Activated naive CD4-positive, alpha-beta T cell treated with anti-CD3 and anti-CD28 coated beads, Interleukin-2, amount 10 ng/mL, durations not matched to agents 7 days and 5 days (primary cell): ENCODE measurements around the gene PPP1R12B.
A peak's percentile ranks its signal among the peaks of the same experiment; 100 is the strongest.

Experiments used
- CTCF ChIA-PET: fragments of 350-600 bp; sonication (Branson Sonifier 250); formaldehyde crosslinking; loops from one replicate; lab custom pipeline; 2021; ENCODE audit warnings: antibody characterized with exemption; lab: Charles Lee
- DNase-seq: peaks from one replicate; pipeline ENCODE4 v3.0.0-alpha.2; 2020
- H3K27ac Mint-ChIP-seq: one replicate; pipeline ENCODE4 v1.8.0; 2021; ENCODE audit warnings: mild to moderate bottlenecking, moderate library complexity, mixed read lengths
- H3K27me3 Mint-ChIP-seq: one replicate; pipeline ENCODE4 v1.8.0; 2021; ENCODE audit warnings: mild to moderate bottlenecking, mixed read lengths
- H3K36me3 Mint-ChIP-seq: one replicate; pipeline ENCODE4 v1.8.0; 2021; ENCODE audit warnings: mixed read lengths
- H3K4me1 Mint-ChIP-seq: one replicate; pipeline ENCODE4 v1.8.0; 2021; ENCODE audit warnings: mixed read lengths
- H3K4me3 Mint-ChIP-seq: one replicate; pipeline ENCODE4 v1.8.0; 2021; ENCODE audit warnings: mild to moderate bottlenecking, moderate library complexity, mixed read lengths
- H3K9me3 Mint-ChIP-seq: one replicate; pipeline ENCODE4 v1.8.0; 2021; ENCODE audit warnings: mixed read lengths

Gene PPP1R12B

DNA sequence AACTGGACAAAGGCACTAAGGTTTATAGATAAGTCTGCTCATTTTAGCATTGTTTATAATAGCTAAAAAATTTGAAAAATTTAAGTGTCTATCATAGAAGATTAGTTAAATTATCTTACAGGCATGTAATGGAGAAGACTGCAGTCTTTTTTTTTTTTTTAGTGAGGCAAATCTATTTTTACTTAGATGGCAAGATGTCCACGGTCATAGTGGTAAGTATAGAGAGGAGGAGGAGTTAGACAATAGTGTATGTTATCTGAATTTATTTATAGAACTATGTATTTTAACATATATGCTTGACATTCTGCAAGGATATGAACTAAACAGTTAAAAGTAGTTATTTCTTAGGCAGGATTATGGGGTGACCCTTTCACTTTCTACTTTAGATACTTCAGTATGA is 212.7 kb downstream of the PPP1R12B start:
- H3K4me1 Mint-ChIP-seq, result peaks cover 14% of the 10 kb centered on the region
- CTCF ChIA-PET, result interaction anchor here (0.6 to 1.5 kb wide), 4 partner anchors 10 to 608 kb away, joined by 3 to 7 read pairs (median 4); no protein-coding TSS in a partner anchor

DNA sequence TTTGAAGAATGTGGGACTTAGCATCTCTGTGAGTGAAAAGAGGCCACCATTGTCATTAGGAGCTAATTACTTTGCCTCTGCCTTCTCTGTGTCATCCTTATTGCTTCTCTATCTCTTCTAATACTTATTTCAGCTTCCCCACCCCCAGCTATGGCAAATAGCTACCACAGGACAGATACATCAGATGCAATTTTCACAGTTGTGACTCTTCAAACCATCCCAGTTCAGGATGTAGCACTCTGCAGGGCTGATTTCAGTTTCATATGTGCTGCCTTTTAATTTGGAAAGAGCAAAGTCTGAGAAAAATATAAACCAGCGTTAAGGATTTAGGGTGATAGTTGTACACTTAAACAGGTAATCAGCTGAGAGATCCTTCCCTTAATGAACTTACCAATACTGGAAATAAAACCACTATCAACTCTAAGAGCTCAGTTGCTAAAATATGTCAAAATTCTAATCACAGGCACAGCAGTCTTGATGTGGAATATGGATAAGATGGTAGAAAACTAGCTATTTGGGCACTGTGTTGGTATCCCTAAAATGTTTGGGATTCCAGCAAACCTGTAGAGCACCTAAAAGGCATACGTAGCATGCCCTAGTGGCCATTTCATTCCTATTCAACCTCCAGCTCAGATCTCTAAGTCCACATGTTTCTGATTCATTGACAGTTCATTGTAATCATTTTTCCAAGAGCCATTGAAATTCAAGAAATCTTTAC is 213.4 kb downstream of the PPP1R12B start:
- Mint-ChIP-seq H3K9me3 (no peaks in the 10 kb centered on the region), H3K27me3 (no peaks in the 10 kb centered on the region), H3K27ac (no peak overlapping the region), H3K4me3 (no peak overlapping the region), H3K36me3 (peaks cover 5% of the 10 kb centered on the region), H3K4me1 (peaks cover 16% of the 10 kb centered on the region)
- DNase-seq, result no peak
- CTCF ChIA-PET, result interaction anchor here (0.6 to 1.5 kb wide), 5 partner anchors 10 to 97 kb away, joined by 3 to 7 read pairs (median 3); no protein-coding TSS in a partner anchor

More for the DNA sequence above, 212.7 kb downstream of the PPP1R12B start:
- Mint-ChIP-seq H3K9me3 (no peaks in the 10 kb centered on the region), H3K36me3 (peaks cover 5% of the 10 kb centered on the region), H3K4me3 (no peak overlapping the region), H3K27me3 (no peaks in the 10 kb centered on the region), H3K27ac (no peak overlapping the region)
- no peak for DNase-seq

DNA sequence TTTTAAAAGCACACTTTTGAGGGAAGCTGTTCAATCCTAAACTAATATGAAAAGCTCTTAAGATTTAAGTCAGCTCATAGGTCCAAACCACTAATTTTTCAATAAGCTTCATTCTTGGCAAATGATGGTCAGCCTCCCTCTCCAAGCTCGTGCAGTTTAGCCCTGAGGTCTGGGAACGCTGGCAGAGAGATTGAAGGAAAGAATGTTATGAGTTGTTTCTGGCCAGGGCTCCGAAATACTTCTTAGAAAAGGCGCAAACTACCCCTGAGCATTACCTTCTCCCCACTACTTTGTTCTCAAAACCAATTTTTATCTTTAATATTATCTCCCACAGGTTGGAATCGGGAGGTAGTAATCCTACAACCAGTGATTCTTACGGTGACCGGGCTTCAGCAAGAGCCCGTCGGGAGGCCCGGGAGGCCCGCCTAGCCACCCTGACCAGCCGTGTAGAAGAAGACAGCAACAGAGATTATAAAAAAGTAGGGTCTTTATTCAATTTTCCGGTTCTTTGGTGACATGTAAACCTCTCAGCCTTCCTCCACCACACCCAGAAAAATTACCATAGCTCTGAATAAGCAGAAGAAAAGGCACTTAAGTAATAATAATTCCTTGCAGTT is 214.1 kb downstream of the PPP1R12B start:
- no peaks in the 10 kb centered on the region for H3K27me3 Mint-ChIP-seq
- CTCF ChIA-PET, result interaction anchor here (0.7 to 1.5 kb wide), 4 partner anchors 9 to 98 kb away, joined by 3 to 7 read pairs (median 4); no protein-coding TSS in a partner anchor
- peaks cover 16% of the 10 kb centered on the region for H3K4me1 Mint-ChIP-seq
- DNase-seq, result no peak
- H3K9me3 Mint-ChIP-seq, result no peaks in the 10 kb centered on the region
- H3K27ac Mint-ChIP-seq, result no peak overlapping the region
- H3K4me3 Mint-ChIP-seq, result no peak overlapping the region
- peaks cover 5% of the 10 kb centered on the region for H3K36me3 Mint-ChIP-seq

DNA sequence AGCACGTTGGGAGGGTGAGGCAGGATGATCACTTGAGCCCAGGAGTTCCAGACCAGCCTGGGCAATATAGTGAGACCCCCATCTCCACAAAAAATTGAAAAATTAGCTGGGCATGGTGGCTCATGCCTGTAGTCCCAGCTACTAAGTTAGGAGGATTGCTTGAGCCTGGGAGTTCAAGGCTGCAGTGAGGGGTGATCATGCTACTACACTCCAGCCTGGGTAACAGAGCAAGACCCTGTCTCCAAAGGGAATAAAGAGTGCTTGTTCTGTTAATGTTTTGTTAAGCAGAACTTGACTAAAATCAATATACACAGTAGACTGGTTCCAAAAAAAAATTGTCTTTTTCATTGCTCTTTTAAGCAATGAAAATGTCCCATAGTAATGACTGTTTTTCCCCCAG is 215.3 kb downstream of the PPP1R12B start:
- Mint-ChIP-seq H3K4me1 (peaks cover 16% of the 10 kb centered on the region), H3K9me3 (no peaks in the 10 kb centered on the region), H3K27ac (no peak overlapping the region), H3K36me3 (peaks cover 9% of the 10 kb centered on the region), H3K27me3 (no peaks in the 10 kb centered on the region), H3K4me3 (no peak overlapping the region)
- no peak for DNase-seq
- CTCF ChIA-PET, result interaction anchor here (0.8 kb wide), 1 partner anchor 11 kb away, joined by 3 read pairs; no protein-coding TSS in a partner anchor

DNA sequence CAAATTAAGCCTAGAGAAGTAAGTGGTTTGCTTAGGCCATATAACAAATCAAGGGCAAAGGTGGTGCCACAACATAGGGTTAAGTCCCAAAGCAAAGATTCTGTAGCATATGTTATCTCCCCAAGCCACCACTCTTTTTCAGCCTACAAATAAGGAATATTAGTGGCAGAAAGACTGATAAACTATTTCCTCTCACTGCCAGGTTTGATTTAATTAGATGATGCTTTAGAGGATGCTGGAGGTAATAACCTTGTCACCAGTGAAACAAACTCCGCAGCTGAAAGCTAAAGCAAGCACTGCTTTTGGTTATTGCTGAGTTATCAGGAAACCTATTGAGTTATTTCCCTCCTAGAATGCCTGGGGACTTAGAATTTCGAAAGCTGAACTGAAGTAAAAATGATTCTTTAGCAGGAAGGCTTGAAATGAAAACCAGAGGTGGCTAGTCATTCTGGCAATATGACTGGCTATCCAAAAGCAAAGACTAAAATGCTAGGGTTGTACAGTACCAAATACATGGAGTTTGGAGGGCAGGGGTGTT is 216.5 kb downstream of the PPP1R12B start:
- H3K4me1 Mint-ChIP-seq, result peaks cover 16% of the 10 kb centered on the region
- no peak overlapping the region for H3K4me3 Mint-ChIP-seq
- CTCF ChIA-PET, result no interaction called here
- peaks cover 9% of the 10 kb centered on the region for H3K36me3 Mint-ChIP-seq
- no peak for DNase-seq
- no peaks in the 10 kb centered on the region for H3K9me3 Mint-ChIP-seq
- H3K27me3 Mint-ChIP-seq, result no peaks in the 10 kb centered on the region
- H3K27ac Mint-ChIP-seq, result no peak overlapping the region

DNA sequence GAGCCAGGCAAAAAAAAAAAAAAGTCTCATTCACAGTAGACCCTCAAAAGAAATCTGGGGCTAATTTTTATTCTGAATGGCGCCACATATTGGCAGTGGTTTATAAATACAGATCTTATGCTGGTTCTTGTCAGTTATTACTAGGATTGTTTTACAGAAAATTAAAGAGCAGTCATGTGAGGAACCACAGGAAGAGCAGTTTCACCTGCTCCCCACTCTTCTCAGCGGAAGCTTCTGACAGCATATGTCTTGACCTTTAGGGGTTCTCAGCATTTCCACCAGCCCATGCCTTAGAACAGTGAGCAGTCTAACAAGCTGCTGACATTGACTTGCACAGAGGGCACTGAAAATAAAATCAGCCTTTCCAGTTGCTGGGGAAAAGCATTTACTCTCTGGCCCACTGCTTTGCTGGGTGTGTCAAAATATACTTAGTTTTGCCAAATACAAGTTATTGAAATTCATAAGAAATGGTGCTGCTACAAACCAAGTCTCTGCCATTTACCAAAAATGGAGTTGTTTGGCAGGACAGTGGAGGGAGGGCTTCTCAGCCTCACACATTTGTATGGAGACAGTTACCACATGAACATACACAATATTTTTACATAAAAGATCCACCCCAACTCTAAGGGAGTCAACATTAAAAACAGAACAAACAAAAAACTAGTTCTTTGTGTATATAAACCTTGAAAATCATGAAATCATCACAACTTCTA is 217.5 kb downstream of the PPP1R12B start:
- Mint-ChIP-seq H3K27ac (no peak overlapping the region), H3K27me3 (no peaks in the 10 kb centered on the region), H3K36me3 (peaks cover 9% of the 10 kb centered on the region), H3K9me3 (no peaks in the 10 kb centered on the region), H3K4me3 (no peak overlapping the region), H3K4me1 (peaks cover 16% of the 10 kb centered on the region)
- CTCF ChIA-PET, result no interaction called here
- DNase-seq, result no peak

DNA sequence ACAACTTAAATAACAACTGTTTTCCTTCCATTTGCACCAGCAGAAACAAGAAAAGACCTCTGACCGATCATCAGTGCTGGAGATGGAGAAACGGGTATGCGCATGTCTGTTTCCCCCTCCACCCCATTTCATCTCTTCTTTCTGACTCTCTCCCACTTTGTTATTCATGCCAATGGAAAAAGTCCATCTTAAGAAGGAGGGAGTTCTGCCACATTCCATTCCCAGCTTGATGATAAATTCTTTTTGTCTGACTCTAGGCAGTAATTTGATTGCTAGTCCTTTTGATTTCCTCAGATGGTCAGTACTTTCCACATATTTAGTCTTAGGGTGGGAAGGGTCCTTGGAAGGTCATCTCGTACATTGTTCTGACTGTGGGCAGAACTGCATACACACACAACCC is 219.2 kb downstream of the PPP1R12B start:
- CTCF ChIA-PET, result no interaction called here

DNA sequence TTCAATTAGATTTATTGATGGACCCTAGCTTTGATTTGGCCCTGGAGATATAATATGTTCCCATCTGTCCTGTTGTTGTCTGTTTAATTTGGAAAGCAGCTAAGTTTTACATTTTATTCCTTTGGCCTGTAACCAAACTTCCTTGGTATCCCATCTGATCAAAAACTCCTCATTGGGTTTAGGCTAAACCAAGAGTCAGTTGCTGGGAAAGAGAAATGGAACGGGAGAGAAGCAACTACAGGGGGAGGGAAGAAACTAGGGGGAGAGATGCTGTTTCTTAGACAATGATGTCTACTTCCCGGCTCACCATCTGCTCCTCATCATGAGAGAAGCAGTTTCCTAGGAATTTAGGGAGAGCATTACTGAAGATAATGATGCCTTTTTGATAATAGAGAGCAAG is 219.9 kb downstream of the PPP1R12B start:
- no peak overlapping the region for H3K27ac Mint-ChIP-seq
- H3K4me1 Mint-ChIP-seq, result peaks cover 11% of the 10 kb centered on the region
- peaks cover 9% of the 10 kb centered on the region for H3K36me3 Mint-ChIP-seq
- no peak overlapping the region for H3K4me3 Mint-ChIP-seq
- CTCF ChIA-PET, result interaction anchor here (4.2 kb wide), 1 partner anchor 224 kb away, joined by 12 read pairs; no protein-coding TSS in a partner anchor
- no peaks in the 10 kb centered on the region for H3K27me3 Mint-ChIP-seq
- no peak for DNase-seq
- no peaks in the 10 kb centered on the region for H3K9me3 Mint-ChIP-seq

More for the DNA sequence above, 219.2 kb downstream of the PPP1R12B start:
- Mint-ChIP-seq H3K27me3 (no peaks in the 10 kb centered on the region), H3K4me1 (peaks cover 11% of the 10 kb centered on the region), H3K4me3 (no peak overlapping the region), H3K27ac (no peak overlapping the region), H3K36me3 (peaks cover 9% of the 10 kb centered on the region), H3K9me3 (no peaks in the 10 kb centered on the region)
- DNase-seq, result no peak

DNA sequence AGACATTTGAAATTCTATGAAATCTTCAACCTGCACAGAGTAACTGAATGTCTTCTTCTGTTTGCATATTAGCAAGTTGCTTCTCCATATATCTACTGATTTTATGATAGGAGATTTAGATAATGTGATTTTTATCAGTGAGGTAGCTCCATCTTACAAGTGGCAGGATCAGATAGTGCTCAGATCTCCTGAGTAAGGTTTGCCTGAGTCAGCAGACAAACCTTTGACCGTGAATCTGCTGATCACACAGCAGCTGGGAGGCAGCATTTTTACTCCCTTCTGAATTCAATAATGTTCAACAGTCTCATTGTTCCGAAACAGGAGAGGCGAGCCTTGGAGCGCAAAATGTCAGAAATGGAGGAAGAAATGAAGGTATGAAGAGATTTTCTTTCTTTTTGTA is 220.3 kb downstream of the PPP1R12B start:
- Mint-ChIP-seq H3K4me3 (no peak overlapping the region), H3K9me3 (no peaks in the 10 kb centered on the region), H3K4me1 (peaks cover 11% of the 10 kb centered on the region), H3K27me3 (no peaks in the 10 kb centered on the region), H3K36me3 (peaks cover 9% of the 10 kb centered on the region), H3K27ac (no peak overlapping the region)
- CTCF ChIA-PET, result interaction anchor here (4.2 kb wide), 1 partner anchor 224 kb away, joined by 12 read pairs; no protein-coding TSS in a partner anchor
- no peak for DNase-seq

DNA sequence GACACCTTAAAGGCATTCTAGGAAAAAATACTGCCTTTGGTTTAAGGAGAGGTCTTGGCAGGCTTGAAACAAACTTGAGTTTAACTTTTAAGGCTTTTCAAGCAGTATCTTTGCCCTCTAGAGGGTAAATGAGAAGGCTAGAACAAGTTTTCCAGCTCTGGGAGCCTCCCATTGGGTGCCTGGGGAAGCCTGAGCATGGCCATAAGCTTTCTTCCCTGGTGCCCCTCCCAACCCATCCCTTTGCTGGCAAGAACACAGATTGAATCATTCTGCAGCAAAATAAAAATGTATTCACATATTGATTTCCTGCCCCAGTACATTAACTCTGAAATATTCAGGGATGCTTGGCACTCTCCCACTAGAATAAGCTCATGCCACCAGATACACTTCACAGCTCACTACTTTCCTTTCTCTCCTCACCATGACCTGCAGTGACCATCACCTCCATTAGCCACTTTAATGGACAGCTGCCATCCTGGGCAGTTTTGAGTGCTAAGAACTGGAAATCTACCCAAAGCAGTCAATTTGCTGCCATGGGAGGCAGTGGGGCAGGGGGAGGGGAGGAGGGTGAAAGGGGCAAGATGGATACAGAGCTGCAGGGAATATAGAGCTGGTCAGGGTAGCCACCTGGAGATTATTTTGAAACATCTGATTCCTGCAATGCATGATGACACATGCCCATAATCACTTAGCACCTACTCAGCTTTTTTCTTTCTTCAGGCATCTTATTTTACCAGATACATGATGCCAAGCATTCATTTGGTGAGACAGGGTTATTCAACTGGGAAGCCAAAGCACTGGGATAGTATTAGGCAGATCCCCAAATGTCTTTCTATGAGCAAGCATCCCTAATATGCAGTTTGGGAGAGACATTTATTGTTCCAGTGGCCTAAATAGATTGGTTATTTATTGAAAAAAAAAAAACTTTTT is 221.2 kb downstream of the PPP1R12B start:
- no peak for DNase-seq
- CTCF ChIA-PET, result interaction anchor here (0.6 to 4.2 kb wide), 3 partner anchors 105 to 362 kb away, joined by 3 to 12 read pairs (median 3); no protein-coding TSS in a partner anchor
- peaks cover 4% of the 10 kb centered on the region for H3K36me3 Mint-ChIP-seq
- no peak overlapping the region for H3K27ac Mint-ChIP-seq
- H3K4me1 Mint-ChIP-seq, result peaks cover 11% of the 10 kb centered on the region
- H3K9me3 Mint-ChIP-seq, result no peaks in the 10 kb centered on the region
- H3K4me3 Mint-ChIP-seq, result no peak overlapping the region
- no peaks in the 10 kb centered on the region for H3K27me3 Mint-ChIP-seq

DNA sequence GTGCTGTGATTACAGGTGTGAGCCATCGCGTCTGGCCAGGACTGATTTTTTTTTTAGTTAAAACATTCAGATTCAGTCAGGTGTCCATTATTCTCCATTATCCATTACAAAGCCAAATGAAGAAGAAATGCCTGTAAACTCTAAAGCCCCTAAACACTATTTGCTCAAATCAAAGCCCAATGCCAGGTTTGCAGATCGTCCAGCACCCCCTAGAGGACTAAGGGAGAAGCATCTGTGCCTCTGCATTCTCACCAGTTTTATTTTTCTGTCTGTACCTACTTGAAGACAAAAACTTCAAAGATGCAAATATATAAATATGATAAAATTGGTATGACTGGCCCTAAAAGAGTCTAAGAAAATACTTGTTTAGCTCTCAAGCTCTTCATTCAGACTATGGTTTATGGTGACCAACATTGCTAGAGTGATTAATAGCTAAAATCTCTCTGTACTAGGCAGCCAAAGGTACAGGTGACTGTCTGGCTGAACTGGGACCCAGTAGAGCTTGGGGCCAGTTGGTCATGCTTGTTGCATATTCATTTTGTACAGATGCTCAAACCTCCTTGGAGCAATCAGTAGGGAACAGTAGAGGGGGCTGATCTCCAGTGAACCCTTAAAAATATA is 223.3 kb downstream of the PPP1R12B start:
- CTCF ChIA-PET, result interaction anchor here (0.7 to 4.2 kb wide), 11 partner anchors 10 to 227 kb away, joined by 3 to 18 read pairs (median 5); no protein-coding TSS in a partner anchor
- no peak overlapping the region for H3K27ac Mint-ChIP-seq
- H3K9me3 Mint-ChIP-seq, result no peaks in the 10 kb centered on the region
- no peaks in the 10 kb centered on the region for H3K4me1 Mint-ChIP-seq
- no peaks in the 10 kb centered on the region for H3K27me3 Mint-ChIP-seq
- H3K36me3 Mint-ChIP-seq, result peaks cover 4% of the 10 kb centered on the region
- no peak overlapping the region for H3K4me3 Mint-ChIP-seq
- DNase-seq, result peak; percentile 46

DNA sequence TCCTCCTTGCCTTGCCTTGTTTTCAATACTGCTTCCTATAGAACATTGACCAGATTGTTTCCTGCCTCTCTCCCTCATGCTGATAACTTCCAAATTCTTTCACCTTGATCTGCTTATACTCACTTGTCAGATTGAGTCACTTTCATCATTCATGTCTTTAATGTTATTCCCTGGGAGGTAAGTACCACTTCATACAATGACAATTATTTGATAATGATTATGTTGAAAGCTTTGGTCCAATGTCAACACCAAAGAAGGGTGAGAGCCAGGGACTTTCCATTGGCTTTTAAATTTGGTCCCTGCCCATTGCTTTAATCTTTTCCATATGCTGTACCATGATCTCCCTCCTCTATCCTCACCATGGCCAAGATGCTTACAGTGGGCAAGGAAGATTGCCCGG is 224.4 kb downstream of the PPP1R12B start:
- H3K27me3 Mint-ChIP-seq, result no peaks in the 10 kb centered on the region
- no peaks in the 10 kb centered on the region for H3K9me3 Mint-ChIP-seq
- no peak overlapping the region for H3K27ac Mint-ChIP-seq
- CTCF ChIA-PET, result interaction anchor here (1.2 to 4.0 kb wide), 2 partner anchors 14 to 71 kb away, joined by 4 to 18 read pairs; no protein-coding TSS in a partner anchor
- H3K36me3 Mint-ChIP-seq, result peaks cover 4% of the 10 kb centered on the region
- DNase-seq, result no peak
- H3K4me1 Mint-ChIP-seq, result no peaks in the 10 kb centered on the region
- H3K4me3 Mint-ChIP-seq, result no peak overlapping the region
